HG03095 (cell line): ENCODE measurements around the gene LILRA5.
"Not testable (repeated sequence)": the region's sequence is repeated elsewhere in the genome, so short reads cannot be mapped to it uniquely, and the experiment has no call there.

Experiments
- ATAC-seq: cut with Tn5 transposase; IDR thresholded peaks from one replicate; pipeline ENCODE4 v1.9.1; 2021; ENCODE audit warnings: moderate library complexity; ENCODE audit not compliant: unreplicated experiment

Gene LILRA5

DNA sequence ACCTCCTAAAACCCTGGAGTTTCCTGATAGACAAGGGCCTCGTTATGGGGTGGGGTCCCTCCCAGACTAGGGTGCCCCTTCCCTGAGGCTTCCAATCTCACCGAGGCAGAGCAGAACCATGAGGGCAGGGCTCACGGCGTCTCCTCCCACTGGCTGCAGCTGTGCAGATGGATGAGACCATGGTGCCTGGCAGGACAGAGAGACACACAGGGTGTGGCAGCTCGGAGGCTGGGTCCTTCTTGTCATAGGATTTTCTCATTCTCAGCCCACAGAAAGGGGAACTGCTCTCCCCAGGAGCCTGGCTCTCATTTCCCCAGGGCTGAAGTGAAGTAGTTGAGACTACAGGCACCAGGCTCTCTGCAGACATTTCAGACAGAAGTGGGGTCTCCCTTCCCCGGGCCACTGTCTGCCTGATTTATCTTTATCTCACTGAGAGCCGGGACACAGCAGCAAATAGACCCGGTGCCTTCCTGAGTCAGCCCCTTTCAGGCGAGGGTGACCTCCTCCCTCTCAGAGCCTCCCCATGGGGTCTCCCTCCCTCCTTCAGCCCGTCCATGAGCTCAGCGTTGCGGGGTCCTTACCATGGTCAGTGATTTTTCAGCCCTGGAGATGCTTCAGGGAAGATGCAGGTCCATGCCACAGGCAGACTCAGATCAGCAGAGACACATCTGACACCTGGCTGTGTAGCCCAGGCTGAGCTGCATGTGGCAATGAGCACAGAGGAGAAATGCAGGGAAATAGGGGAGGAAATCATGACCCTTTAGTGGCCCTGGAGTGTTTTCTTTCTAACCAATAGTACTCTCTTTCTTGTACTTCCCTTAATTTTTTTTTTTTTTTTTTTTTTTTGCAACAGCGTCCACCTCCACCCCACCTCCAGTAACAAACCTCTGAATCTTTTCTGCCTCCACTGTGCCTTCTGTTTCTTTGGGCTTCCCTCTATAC, at the start of gene LILRA5:
LILRA5 (minus strand) TSS at position 731 of the 942 bp plus-strand sequence; CDS start at position 584, 147 bp downstream.
- no peak for ATAC-seq

DNA sequence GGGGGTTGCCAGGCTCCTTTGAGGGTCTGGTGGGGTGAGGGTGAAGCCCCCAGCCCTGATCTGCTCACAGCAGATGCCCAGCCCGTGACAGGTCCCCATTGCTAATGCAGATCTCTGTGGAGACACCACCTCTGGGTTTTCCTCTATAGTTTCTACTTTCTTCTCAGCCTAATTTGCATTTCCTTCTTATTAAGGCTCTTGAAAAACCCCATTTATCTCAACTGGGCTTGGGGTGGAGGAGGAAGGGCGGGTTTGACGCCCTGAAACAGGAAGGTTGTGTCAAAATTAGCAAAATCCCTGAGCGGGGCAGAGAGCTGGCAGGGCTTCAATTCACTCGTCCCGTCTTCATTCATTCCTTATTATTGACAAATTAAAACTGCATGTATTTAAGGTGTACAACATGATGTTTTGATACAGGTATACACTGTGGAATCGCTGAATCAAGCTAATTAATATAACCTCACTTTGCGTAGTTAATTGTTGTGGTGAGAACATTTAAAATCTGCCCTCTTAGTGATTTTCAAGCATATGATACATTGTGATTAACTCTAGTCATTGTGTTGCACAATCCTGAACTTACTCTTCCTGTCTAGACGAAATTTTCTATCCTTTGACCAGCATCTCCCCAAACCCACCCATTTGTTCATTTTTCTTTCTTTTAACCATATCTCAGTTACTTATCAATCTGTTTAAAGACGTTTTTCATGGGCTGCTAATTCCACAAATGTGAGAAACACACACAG, 48.9 kb upstream of the LILRA5 start:
- not testable (repeated sequence) for ATAC-seq

DNA sequence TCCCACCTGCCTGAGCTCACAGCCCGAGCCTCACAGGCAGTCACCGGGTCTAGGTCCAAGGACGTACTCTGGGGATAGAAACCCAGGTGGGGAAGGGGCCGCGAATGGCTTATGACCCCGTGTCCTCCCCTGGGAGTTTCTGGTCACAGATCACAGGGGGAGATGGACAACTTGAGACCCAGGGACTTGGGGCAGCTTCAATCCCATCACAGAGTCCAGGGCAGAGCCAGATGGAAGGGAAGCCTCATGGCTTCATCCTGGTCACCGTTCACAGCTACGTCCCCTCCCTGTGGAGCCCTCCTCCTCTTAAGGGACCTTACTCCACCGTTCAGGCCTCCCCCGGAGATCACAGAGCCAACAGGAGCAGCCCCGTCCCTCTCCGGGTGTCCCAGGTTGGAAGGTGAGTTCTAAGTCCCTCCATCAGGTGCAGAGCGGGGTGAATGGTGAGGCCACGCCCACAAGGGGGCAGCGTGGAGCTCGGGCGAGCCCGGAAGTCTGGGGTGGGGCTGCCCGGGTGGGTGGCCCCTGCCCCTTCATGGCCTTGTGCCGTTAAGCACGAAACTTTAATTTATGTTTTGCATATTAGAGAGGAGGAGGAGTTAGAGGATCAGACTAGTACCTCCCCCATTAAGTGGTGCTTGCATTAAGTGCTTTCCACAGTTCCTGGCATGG, 46.3 kb upstream of the LILRA5 start:
- ATAC-seq = peak; percentile 59

DNA sequence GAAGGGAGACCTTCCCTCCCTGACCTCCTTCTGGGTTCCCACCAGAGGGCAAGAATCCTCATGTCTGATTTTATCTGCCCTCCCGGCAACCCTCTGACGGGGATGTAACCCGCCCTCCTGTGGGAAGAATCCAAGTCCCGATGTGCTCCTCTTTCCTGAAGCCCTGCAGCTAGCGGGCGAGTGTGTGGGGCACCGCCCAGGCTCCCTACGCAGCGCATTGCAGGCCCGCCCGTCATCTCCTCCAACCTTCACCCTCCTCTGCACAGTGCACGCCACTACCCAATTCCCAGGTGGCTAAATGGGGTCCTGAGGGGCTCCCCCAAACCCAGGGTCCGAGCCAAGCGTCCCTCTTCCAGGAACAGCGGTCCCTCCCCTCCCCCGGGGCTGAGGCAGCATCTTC, 44.4 kb upstream of the LILRA5 start:
- no peak for ATAC-seq

DNA sequence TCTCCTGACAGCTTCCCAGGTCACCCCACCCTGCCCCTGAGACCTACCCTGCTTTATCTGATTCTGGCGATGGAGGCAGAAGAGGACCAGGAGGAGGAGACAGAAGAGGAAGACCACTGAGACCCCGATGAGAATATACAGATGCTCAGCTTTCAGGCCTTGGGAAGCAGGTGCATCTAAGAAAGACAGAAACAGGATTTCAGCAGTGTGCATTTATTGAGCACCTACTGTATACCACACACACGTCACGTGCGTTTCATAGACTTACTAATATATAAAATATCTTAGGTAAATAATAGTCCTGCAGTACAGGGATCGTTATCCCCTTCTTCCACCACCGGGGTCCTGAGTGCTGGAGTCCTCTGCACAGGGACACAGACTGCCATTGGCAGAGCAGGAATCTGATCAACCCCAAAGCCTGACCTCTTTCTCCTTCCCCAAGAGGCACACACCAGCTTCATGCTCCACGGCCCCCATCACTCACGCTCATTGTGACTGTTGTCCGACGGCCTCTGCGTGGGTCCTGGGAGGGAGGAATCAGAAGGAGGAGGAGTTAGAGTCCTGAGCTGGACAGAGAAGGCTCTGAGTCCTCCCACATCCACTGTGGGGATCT, 43.6 kb upstream of the LILRA5 start:
- no peak for ATAC-seq

DNA sequence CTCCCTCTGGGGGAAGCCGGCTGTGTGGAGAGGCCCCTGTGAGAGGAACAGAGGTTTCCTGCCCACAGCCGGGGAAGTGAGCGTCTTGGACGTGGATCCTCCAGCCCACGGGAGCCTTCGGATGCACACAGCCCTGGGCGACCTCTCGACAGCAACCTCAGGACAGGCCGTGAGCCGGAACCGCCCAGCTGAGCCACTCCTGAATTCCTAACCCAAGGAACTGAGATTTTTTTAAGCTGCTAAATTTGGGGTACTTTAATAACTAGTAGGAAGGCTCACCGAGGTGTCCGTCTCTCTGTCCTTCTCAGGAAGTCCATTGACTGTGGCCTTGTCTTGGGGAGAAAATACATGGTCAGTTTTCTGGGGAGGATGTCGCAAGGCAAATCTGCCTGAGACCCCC, 42.7 kb upstream of the LILRA5 start:
- no peak for ATAC-seq

DNA sequence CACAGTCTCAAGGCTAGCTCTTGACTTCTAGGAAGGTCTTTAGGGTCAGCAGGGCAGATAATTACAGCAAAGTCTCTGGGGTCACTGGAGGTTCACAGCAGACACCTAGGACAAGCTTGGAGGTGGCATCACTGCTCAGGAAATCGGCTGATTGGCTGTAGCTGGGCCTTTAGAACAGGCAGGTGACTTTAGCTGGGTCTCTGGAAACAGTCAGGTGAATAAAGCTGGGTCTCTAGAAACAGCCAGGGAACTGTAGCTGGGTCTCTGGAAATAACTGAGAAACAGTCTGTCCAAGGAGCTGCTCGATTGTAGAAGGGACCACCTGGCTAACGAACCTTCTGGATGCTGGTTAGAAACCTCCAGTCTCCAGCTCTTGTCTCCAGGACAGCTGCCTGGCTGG, 41.8 kb upstream of the LILRA5 start:
- ATAC-seq = no peak

DNA sequence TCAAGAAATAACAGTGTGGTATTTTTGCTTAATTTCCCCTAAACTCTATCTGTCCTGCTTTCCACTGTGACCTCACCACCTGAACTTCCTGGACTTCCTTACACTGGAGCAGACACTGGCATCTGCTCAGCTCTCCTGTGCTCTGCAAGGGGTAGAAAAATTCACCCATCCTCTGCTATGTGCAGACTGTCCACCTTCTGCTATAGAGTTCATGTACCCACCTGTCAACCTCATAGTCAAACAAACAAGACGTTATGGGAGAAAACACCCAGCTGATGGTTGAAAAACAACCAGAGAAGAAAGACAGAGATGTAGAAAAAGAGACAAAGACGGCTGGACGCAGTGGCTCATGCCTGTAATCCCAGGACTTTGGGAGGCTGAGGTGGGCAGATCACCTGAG, 39.6 kb upstream of the LILRA5 start:
- ATAC-seq = no peak

DNA sequence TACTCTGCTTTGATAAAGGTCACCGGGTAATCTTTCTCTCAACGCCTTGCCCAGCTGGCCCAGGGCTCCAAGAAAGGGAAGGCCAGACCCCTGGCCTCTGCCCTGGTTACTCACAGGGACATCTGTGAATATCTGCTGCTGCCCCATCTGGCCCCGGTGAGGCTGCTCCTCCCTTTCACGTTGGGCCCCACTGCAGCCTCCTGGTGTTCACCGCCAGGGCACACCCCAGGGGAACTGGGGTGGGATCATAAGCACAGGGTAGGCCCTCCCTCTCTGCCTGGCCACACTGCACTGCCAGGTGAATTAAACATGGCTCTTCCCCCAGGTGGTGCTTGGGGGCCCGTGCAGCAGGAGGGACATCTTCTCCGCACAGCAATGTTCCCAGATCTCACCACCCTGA, 39.1 kb upstream of the LILRA5 start:
- ATAC-seq = no peak

DNA sequence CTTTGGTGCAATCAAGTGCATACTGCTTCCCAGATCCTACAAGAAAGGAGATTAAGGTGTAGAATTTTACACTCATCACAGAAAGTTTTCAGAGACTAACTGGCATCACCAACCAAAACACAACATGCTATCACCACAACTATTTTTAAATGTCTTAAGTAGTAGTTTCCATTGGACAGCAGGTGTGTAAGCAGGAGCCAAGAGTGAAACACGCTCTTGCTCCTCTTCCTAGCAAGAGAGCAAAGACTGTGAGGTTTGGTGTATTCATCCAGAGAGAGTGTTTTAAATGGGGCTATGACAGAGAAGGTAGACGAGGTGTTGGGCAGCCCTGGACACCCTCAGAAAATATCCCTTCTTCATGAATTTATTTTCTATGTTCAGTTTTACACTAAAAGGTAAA, 38.5 kb upstream of the LILRA5 start:
- no peak for ATAC-seq

DNA sequence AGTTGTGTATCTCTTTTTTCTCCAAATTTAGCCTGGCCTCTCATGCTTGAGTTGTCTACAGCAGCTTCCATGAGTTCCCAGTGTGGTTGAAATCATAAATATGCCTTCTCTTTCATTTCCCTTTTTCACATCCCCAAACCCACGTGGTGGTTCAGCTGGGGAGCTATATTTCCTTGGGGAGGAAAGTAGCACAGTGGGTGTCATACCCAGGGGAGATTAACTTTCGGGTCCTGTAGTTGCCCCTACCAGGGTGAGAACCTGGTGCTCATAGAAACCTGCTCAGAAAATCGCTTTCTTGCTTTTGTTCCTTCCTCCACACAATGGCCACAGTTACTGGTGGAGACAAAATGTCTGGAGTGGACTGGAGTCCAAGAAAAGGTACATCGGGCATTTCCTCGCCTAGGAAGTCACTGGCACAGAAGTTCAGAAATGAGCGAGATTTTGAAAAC, 33.0 kb upstream of the LILRA5 start:
- ATAC-seq = no peak

DNA sequence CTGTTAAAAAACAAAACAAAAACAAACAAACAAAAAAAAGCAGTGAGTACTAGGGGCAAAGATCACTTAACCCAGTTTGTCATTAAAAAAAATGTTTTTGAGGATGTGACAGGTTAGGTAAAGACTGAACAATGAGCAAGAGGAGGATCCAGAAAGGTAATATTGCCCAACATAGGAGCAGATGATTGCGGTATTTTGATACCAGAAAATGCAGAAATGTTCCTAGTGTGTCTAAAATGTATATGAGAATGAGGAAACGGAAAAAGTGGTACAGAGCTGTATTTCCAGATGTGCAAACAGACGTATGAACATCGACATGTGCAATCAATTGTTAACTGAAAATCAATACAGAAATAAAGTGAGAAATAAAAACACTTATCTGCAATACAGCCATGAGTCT, 30.9 kb upstream of the LILRA5 start:
- ATAC-seq = no peak

DNA sequence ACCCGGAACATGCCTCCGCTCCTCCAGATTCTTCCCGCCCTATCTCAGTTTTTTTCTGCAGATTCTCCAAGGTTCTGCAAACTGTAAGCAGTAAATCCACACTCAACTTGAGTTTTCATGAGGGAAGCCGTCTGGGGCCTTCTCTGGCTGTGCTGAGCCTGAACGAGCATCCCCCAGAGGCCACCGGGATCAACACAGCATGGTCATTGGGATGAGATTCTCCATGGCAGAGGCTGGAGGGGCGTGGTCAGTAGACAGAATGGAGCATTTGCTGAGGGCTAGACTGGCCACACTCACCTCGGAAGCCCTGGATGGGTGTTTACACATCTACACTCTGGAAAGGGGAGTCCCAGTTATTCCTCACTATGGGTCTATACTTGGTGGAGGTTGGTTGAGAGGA, 28.3 kb upstream of the LILRA5 start:
- ATAC-seq = no peak

DNA sequence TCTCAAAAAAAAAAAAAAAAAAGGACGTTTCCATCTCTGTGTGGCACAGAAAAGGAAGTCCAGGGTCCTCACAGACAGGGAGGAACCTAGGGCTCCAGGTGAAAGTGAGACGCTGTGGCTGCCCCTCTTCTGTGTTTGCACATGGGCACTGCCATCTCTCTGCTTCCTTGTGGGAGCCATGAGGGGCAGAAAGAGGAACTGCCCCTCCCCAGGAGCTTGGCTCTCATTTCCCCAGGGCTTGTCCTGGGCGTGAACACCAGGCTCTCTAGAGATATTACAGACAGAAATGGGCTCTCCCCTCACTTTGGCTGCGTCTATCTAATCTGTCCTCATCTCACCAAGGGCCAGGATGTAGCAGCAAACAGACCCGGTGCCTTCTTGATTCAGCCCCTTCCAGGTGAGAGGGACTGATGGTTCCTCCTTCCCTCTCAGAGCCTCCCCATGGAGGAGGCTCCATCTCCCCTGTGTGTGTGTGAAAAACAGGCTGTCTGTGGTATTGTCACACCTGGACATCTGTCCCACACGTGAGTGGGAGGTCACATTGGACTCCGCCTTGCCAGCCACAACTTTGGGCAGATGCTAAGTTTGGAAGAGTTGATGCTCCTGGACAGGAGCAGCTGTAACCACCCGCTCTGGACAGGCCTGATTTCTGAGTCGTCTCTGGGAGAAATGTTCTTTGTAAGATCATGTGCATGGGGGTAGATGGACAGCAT, 26.8 kb upstream of the LILRA5 start:
- no peak for ATAC-seq

DNA sequence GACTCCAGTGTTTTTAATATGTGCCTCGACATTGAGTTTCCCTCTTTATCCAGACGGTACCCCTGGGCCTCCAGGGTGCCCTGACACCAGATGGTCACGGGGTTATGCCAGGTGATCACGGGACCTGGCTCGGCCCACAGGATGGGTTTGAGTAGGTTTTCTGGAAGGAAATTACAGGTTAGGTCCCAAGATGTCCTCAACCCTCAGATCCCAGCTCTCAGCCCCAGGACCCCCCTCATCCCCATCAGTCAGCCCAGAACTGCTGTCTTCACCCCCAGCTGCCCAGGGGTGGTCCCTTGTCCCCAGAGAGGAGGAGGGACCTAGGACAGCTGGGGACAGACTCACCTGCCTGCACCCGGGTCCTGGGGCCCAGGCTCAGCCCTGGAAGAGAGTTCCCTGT, 25.6 kb upstream of the LILRA5 start:
- ATAC-seq = no peak

DNA sequence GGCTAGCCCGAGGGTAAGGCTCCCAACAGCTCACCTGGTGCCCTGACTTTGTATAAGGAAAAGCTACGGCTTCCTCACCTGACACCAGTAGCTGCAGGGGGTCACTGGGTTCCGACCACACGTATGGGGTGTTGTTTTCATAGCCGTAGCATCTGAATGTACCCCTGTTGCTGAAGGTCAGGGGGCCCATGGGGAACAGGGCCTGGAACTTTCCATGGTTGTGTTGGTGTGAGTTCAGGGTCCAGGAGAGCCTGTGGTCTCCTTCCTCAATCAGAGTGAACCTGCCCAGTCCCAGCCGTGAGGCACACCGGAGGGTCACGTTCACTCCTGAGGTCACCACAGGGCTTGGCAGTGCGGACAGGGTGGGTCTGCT, 24.9 kb upstream of the LILRA5 start:
- no peak for ATAC-seq

DNA sequence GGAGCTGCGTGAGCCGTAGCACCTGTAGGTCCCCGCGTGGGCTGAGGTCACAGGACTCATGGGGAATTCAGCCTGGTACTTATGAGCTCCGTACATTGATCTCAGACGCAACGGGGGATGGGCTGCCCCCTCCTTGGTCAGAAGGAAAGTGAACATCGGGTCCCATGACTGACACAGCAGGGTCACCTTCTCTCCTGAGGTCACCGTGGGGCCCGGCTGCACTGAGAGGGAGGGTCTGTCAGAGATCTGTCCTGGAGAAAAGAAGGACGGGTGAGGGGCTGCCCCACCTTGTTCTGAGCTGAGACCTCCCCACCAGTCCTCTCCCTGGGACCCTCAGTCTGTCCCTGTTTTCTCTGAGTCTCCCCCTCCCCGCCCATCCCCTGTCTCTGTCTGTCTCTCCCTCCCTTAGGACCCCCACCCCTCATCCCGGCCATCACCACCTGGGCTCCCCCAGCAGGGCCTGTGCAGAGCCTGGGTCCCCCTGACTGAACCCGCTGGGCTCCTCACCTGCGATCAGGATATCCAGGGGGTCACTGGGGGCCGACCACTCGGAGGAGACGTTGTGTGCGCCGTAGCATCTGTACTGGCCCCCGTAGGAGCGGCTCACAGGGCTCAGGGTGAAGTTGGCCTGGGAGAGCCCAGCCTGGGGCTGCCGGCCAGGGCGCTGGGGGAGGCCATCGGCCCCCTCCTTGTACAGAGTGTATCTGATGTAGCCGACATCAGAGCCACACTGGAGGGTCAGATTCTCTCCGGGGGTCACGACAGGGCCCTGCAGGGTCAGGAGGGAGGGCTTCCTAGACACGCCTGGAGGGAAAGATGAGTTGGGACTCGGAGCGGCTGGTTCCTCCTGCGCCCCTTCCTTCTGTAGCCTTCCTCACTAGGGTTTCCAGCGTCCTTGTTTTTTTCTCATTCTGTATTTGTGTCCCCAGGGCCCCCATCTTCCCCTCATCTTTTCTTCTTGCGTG, 24.2 kb upstream of the LILRA5 start:
- ATAC-seq = no peak

DNA sequence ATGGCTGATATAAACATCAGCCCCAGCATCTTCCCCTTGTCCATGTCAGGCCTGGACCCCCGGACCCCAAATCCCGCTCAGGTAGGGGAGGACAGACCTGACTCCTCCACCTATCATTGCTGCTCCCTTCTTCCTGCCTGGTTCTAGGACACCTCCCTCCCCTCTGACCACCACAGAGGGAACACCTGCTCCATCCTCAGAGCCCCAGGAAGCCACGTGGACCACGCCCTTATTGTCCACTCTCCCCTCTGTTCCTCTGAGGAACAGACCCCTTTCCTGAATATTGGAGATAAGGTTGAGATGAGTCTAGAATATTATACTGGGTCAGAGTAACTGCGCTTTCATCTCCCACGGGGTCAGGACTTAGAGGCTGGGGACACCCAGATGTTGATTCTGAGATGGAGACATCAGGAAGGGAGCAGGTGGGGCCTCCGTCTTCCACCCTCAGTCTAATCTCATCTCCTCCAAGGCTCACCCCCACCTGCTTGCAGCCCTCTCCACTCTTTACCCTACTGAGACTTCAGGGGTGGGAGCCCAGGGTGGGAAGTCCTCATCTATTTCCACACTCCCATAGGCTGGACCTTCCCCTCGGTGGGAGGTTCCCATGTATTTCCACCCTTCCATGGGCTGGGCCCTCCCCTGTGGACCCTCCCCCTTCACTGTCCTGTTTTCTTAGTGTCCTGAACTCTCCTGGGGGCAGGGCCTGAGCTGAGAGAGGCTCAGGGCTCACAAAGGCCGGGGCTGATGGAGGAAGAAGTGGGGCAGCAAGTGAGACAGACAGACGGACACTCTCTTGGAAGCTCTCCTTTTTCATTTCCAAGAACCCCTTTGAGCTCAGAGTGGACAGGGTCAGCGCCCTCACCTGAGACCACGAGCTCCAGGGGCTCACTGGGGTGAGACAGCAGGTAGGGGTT, 23.3 kb upstream of the LILRA5 start:
- ATAC-seq = no peak
